ENCODE data around the gene FLRT1. TPM values are rescaled to one million over a fixed set of nuclear protein-coding genes. Genes with fewer than 3 reads are reported as not detected.

Gene FLRT1
- total RNA-seq, 4 donors from 2014 or later: 0.32 to 1.4 (median 0.90) TPM

DNA sequence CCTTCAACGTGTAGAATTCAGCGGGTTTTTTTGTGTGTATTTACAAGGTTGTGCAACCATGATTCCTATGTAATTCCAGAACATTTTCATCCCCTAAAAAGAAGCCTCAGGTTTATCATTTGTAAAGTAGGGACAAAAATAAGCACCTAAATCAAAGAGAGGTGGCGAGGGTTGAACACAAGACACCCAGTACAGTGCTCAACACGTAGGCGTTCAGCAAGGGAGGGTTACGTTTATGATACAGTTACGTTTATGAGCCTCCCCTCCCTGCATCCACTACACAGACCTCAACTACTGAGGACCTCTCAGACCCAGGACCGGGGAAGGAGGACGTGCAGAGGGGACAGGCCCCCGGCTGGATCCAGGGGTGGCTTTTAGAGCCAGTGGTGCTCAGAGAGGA lies 44.7 kb downstream of the FLRT1 start:
- no peaks in the 10 kb centered on the region for H3K27me3 ChIP-seq
- intact Hi-C loops (cut with DNase I; ENCODE audit: low total_unique reads): no loop called here
- H3K27ac ChIP-seq: no peak overlapping the region
- 73 to 83% methylated on average over 7 to 10 of the region's 10 CpGs for WGBS, 2 donors (ENCODE audit: low coverage in 1 of 2)
- no peaks in the 10 kb centered on the region for H3K36me3 ChIP-seq
- peaks cover 0 to 7% (median 2%) of the 10 kb centered on the region in 4 donors for H3K4me1 ChIP-seq
- DNase-seq: no peak
- no peak overlapping the region for H3K4me3 ChIP-seq
- no peaks in the 10 kb centered on the region for H3K9me3 ChIP-seq
- in situ Hi-C loops (cut with MboI; ENCODE audit: low pct_ligation_motif_present in 1 of 4, low pct_unique_long_range_greater_than_20kb in 1 of 4, low sequenced_read_pairs in 3 of 4): no loop called here
- TF ChIP-seq EP300 (IDR thresholded peaks at IDR 0.05; ENCODE audit: low read depth): no peak
- TF ChIP-seq, protein P1, sequence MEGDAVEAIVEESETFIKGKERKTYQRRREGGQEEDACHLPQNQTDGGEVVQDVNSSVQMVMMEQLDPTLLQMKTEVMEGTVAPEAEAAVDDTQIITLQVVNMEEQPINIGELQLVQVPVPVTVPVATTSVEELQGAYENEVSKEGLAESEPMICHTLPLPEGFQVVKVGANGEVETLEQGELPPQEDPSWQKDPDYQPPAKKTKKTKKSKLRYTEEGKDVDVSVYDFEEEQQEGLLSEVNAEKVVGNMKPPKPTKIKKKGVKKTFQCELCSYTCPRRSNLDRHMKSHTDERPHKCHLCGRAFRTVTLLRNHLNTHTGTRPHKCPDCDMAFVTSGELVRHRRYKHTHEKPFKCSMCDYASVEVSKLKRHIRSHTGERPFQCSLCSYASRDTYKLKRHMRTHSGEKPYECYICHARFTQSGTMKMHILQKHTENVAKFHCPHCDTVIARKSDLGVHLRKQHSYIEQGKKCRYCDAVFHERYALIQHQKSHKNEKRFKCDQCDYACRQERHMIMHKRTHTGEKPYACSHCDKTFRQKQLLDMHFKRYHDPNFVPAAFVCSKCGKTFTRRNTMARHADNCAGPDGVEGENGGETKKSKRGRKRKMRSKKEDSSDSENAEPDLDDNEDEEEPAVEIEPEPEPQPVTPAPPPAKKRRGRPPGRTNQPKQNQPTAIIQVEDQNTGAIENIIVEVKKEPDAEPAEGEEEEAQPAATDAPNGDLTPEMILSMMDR (IDR thresholded peaks at IDR 0.05): no peak
- TF ChIP-seq POLR2AphosphoS5 (IDR thresholded peaks at IDR 0.05): no peak
- TF ChIP-seq POLR2A (IDR thresholded peaks at IDR 0.05): no peak

DNA sequence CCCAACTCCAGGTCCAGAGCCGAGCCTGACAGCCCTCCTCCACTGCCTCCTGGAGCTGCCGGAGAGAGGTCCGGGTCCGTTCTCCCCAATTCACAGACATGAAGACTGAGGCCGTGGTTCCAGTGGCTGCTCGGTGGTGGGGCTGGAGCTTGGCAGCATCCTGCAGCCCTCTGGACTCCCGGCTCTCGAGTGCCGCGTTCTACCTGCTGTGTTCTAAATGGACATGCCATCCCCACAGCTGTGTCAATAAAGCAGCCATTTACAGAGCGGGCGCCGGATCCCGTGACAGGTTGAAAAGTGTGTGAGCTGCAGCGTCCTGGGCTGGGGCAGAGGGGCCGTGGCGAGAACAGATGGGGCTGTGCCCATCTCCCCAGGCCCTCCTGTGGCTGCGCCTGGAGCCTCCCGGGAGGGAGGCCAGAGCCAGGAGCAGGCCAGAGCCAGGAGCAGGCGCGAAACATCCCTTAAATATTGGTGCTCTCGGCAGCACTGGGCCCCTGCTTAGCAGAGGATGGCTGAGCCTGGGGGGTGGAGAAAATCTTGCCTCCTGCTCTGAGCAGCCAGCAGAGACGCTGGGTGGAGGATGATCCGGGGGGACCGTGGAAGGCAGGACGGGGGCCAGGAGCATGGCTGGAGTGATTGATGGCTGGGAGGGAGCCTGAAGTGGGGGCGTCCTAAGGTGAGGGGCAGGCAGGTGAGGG lies 46.2 kb downstream of the FLRT1 start:
- intact Hi-C loops (cut with DNase I; ENCODE audit: low total_unique reads) (no loop called here), in situ Hi-C loops (cut with MboI; ENCODE audit: low pct_ligation_motif_present in 1 of 4, low pct_unique_long_range_greater_than_20kb in 1 of 4, low sequenced_read_pairs in 3 of 4) (no loop called here)
- H3K27me3 ChIP-seq: no peaks in the 10 kb centered on the region
- H3K4me3 ChIP-seq: no peak overlapping the region
- peaks cover 0 to 16% (median 8%) of the 10 kb centered on the region in 4 donors for H3K4me1 ChIP-seq
- H3K9me3 ChIP-seq: no peaks in the 10 kb centered on the region
- 78 to 90% methylated on average over 6 to 24 of the region's 27 CpGs for WGBS, 2 donors (ENCODE audit: low coverage in 1 of 2)
- H3K36me3 ChIP-seq: no peaks in the 10 kb centered on the region
- TF ChIP-seq POLR2AphosphoS5 (IDR thresholded peaks at IDR 0.05): no peak
- TF ChIP-seq, protein P1 (IDR thresholded peaks at IDR 0.05): no peak
- no peak for TF ChIP-seq POLR2A (IDR thresholded peaks at IDR 0.05)
- no peak for TF ChIP-seq EP300 (IDR thresholded peaks at IDR 0.05; ENCODE audit: low read depth)
- no peak overlapping the region for H3K27ac ChIP-seq
- no peak for DNase-seq

DNA sequence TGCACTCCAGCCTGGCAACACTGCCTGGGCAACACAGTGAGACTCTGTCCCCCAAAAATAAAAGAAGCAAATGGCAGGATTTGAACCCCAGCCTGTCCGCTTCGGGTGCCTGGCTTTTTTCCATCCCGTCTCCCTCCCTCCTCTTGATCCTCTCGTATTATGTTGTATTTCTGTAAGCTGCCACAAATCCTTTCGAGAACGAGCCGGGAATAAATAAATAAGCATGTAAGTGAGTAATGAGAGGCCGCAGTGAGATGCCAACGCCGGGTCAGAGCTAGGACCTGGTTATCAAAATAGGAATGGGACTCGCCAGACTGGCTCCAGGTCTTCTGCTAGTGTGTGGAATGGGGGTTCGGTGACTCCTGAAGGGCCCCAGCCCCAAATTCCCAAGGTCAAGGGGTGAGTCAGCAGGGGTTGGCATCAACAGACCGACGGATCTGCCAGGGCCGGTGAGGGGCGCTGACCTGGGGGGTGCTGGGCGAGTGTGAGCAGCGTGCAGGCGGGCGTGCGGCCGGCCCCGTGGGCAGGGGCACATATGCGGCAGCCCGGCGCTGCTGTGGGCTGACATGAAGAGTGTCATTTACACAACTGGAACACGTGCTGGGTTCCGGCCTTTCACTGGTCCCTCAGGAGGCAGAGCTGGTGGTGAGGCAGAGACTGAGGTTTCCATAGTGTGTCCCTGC lies 47.8 kb downstream of the FLRT1 start:
- intact Hi-C loops (cut with DNase I; ENCODE audit: low total_unique reads) (no loop called here), in situ Hi-C loops (cut with MboI; ENCODE audit: low pct_ligation_motif_present in 1 of 4, low pct_unique_long_range_greater_than_20kb in 1 of 4, low sequenced_read_pairs in 3 of 4) (no loop called here)
- Histone ChIP-seq H3K36me3 (no peaks in the 10 kb centered on the region), H3K27me3 (no peaks in the 10 kb centered on the region), H3K27ac (no peak overlapping the region), H3K4me1 (peaks cover 0 to 23% (median 9%) of the 10 kb centered on the region in 4 donors), H3K9me3 (no peaks in the 10 kb centered on the region), H3K4me3 (no peak overlapping the region)
- 85 to 95% methylated on average over 6 to 28 of the region's 28 CpGs for WGBS, 2 donors (ENCODE audit: low coverage in 1 of 2)
- TF ChIP-seq, protein P1 (IDR thresholded peaks at IDR 0.05): no peak
- TF ChIP-seq POLR2A (IDR thresholded peaks at IDR 0.05) (no peak), EP300 (IDR thresholded peaks at IDR 0.05; ENCODE audit: low read depth) (no peak), POLR2AphosphoS5 (IDR thresholded peaks at IDR 0.05) (no peak)
- DNase-seq: no peak

DNA sequence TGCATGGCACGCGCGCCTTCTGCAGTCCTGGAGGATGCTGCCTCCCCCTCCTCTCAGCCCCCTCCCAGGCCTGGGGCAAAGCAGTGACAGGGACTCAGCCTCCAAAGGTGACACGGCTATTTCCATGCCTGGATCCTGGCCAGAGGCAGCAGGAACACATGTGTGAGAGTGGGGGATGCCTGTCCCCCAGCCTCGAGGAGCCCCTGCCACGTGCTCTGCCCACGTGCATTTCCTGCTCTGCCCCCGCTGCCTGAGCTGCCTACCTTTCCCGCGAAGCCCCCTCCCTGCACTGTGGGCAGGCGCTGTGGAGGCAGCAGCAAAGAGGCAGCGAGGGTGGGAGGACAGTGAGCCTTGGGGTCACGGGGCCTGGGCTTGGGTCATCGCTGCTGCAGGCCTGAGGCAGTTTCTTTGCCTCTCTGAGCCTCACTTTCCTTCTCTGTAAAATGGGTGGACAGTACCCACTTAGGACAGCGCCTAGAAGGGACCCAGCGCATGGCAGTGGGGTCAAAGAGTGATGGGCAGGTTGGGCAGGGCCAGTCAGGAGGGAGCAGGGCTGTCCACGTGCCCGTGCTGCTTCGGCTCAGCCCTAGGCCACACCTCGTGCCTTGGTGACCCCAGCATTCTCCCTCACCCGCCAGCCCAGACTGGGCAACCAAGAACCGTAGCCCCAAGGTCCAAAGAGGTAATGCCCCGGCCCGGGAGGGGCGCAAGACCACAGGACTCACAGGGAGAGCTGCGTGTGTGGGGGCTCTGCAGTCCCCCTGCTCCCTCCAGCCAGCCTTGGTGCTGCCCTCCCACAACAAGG lies 48.6 kb downstream of the FLRT1 start:
- Histone ChIP-seq H3K27ac (no peak overlapping the region), H3K36me3 (no peaks in the 10 kb centered on the region), H3K9me3 (no peaks in the 10 kb centered on the region), H3K27me3 (no peaks in the 10 kb centered on the region), H3K4me3 (no peak overlapping the region), H3K4me1 (peaks cover 1 to 31% (median 16%) of the 10 kb centered on the region in 4 donors)
- intact Hi-C loops (cut with DNase I; ENCODE audit: low total_unique reads) (no loop called here), in situ Hi-C loops (cut with MboI; ENCODE audit: low pct_ligation_motif_present in 1 of 4, low pct_unique_long_range_greater_than_20kb in 1 of 4, low sequenced_read_pairs in 3 of 4) (no loop called here)
- TF ChIP-seq POLR2A (IDR thresholded peaks at IDR 0.05): no peak
- TF ChIP-seq EP300 (IDR thresholded peaks at IDR 0.05; ENCODE audit: low read depth): no peak
- TF ChIP-seq, protein P1 (IDR thresholded peaks at IDR 0.05): no peak
- no peak for TF ChIP-seq POLR2AphosphoS5 (IDR thresholded peaks at IDR 0.05)
- 82% methylated on average over 24 of the region's 26 CpGs; no CpG with 5 or more reads in 1 of the 2 donors for WGBS, 2 donors (ENCODE audit: low coverage in 1 of 2)
- DNase-seq: no peak
